Muscle layer of colon (tissue), 2 donors: ENCODE results near the gene TANK.

Experiments
- H3K27ac ChIP-seq: one replicate; pipeline ENCODE4 v1.7.0; 2013; ENCODE audit warnings: low read depth, mild to moderate bottlenecking, low read length, moderate library complexity
- H3K27me3 ChIP-seq, 2 donors: one replicate each; pipeline ENCODE4 v1.7.0; 2013; ENCODE audit warnings: low read length in 2 of 2, mild to moderate bottlenecking in 2 of 2; ENCODE audit not compliant: insufficient read depth in 2 of 2, control insufficient read depth in 1 of 2
- H3K36me3 ChIP-seq: one replicate; pipeline ENCODE4 v1.7.0; 2013; ENCODE audit warnings: mild to moderate bottlenecking, low read length; ENCODE audit not compliant: insufficient read depth
- H3K4me1 ChIP-seq: one replicate; pipeline ENCODE4 v1.7.0; 2013; ENCODE audit warnings: mild to moderate bottlenecking, low read length; ENCODE audit not compliant: insufficient read depth
- H3K4me3 ChIP-seq, 2 donors: one replicate each; pipeline ENCODE4 v1.7.0; 2013; ENCODE audit warnings: low read length in 2 of 2, low read depth in 1 of 2, mild to moderate bottlenecking in 1 of 2, moderate library complexity in 1 of 2
- H3K9ac ChIP-seq: one replicate; pipeline ENCODE4 v1.7.0; 2013; ENCODE audit warnings: low read length
- H3K9me3 ChIP-seq: one replicate; pipeline ENCODE4 v1.7.0; 2013; ENCODE audit warnings: mild to moderate bottlenecking, low read length
- donor health status: abdominal sarcoma.
- donor health status: Adenocarcinoma of cecum.

Gene TANK

GRCh38 chr2:161209902-161210301, 49.7 kb downstream of the TANK start:
- H3K27me3 ChIP-seq = no peaks in the 10 kb centered on the region
- H3K4me3 ChIP-seq = no peak overlapping the region
- H3K27ac ChIP-seq = no peak overlapping the region
- no peaks in the 10 kb centered on the region for H3K4me1 ChIP-seq
- H3K9ac ChIP-seq = no peak overlapping the region
- no peaks in the 10 kb centered on the region for H3K9me3 ChIP-seq
- peaks cover 16% of the 10 kb centered on the region for H3K36me3 ChIP-seq

GRCh38 chr2:161217597-161218185, 57.5 kb downstream of the TANK start:
- no peak overlapping the region for H3K4me3 ChIP-seq

GRCh38 chr2:161219211-161219610, 59.0 kb downstream of the TANK start:
- no peaks in the 10 kb centered on the region for H3K9me3 ChIP-seq

More at GRCh38 chr2:161217597-161218185, 57.5 kb downstream of the TANK start:
- Histone ChIP-seq H3K4me1 (peaks cover 4% of the 10 kb centered on the region), H3K27me3 (no peaks in the 10 kb centered on the region), H3K9ac (no peak overlapping the region), H3K36me3 (peaks cover under 1% of the 10 kb centered on the region), H3K9me3 (no peaks in the 10 kb centered on the region), H3K27ac (no peak overlapping the region)

GRCh38 chr2:161223139-161223732, 63.0 kb downstream of the TANK start:
- H3K4me3 ChIP-seq = no peak overlapping the region
- H3K4me1 ChIP-seq = peaks cover 4% of the 10 kb centered on the region
- H3K9ac ChIP-seq = no peak overlapping the region
- H3K36me3 ChIP-seq = peaks cover 21% of the 10 kb centered on the region
- H3K27me3 ChIP-seq = no peaks in the 10 kb centered on the region
- no peaks in the 10 kb centered on the region for H3K9me3 ChIP-seq
- H3K27ac ChIP-seq = no peak overlapping the region

More at GRCh38 chr2:161219211-161219610, 59.0 kb downstream of the TANK start:
- H3K36me3 ChIP-seq = no peaks in the 10 kb centered on the region
- no peak overlapping the region for H3K27ac ChIP-seq
- no peak overlapping the region for H3K4me3 ChIP-seq
- no peak overlapping the region for H3K9ac ChIP-seq
- H3K4me1 ChIP-seq = peaks cover 4% of the 10 kb centered on the region
- no peaks in the 10 kb centered on the region for H3K27me3 ChIP-seq

GRCh38 chr2:161228511-161229240, 68.4 kb downstream of the TANK start:
- Histone ChIP-seq H3K27ac (no peak overlapping the region), H3K4me1 (no peaks in the 10 kb centered on the region), H3K27me3 (no peaks in the 10 kb centered on the region), H3K36me3 (peaks cover 45% of the 10 kb centered on the region), H3K9ac (no peak overlapping the region), H3K9me3 (no peaks in the 10 kb centered on the region), H3K4me3 (no peak overlapping the region)

- no peak overlapping the region for H3K9ac ChIP-seq
- no peaks in the 10 kb centered on the region for H3K4me1 ChIP-seq
- H3K9me3 ChIP-seq = no peaks in the 10 kb centered on the region
- H3K27ac ChIP-seq = no peak overlapping the region
- H3K36me3 ChIP-seq = peaks cover 34% of the 10 kb centered on the region
- H3K4me3 ChIP-seq = no peak overlapping the region
- H3K27me3 ChIP-seq = no peaks in the 10 kb centered on the region
Measured at GRCh38 chr2:161230959-161231358, 70.7 kb downstream of the TANK start.

- Histone ChIP-seq H3K27me3 (no peaks in the 10 kb centered on the region), H3K9ac (no peak overlapping the region), H3K36me3 (peaks cover 33% of the 10 kb centered on the region), H3K27ac (no peak overlapping the region), H3K4me1 (peaks cover 5% of the 10 kb centered on the region), H3K4me3 (no peak overlapping the region), H3K9me3 (no peaks in the 10 kb centered on the region)
Measured at GRCh38 chr2:161232571-161232970, 72.3 kb downstream of the TANK start.

GRCh38 chr2:161233858-161234431, 73.7 kb downstream of the TANK start:
- Histone ChIP-seq H3K36me3 (peaks cover 22% of the 10 kb centered on the region), H3K9me3 (no peaks in the 10 kb centered on the region), H3K27ac (no peak overlapping the region), H3K9ac (no peak overlapping the region), H3K27me3 (no peaks in the 10 kb centered on the region), H3K4me1 (peaks cover 5% of the 10 kb centered on the region), H3K4me3 (no peak overlapping the region)

- Histone ChIP-seq H3K4me3 (no peak overlapping the region), H3K4me1 (peaks cover 5% of the 10 kb centered on the region), H3K9ac (no peak overlapping the region), H3K27me3 (no peaks in the 10 kb centered on the region), H3K36me3 (peaks cover 17% of the 10 kb centered on the region), H3K27ac (no peak overlapping the region), H3K9me3 (no peaks in the 10 kb centered on the region)
Measured at GRCh38 chr2:161234627-161235026, 74.4 kb downstream of the TANK start.

GRCh38 chr2:161237392-161238264, 77.4 kb downstream of the TANK start:
- peak overlapping the region; percentile 65 for H3K27ac ChIP-seq
- H3K36me3 ChIP-seq = peaks cover 5% of the 10 kb centered on the region
- peaks cover 5% of the 10 kb centered on the region for H3K4me1 ChIP-seq
- no peak overlapping the region for H3K9ac ChIP-seq
- peak overlapping the region; percentile 33 to 62 for H3K4me3 ChIP-seq
- H3K9me3 ChIP-seq = no peaks in the 10 kb centered on the region
- H3K27me3 ChIP-seq = no peaks in the 10 kb centered on the region

GRCh38 chr2:161238265-161238559, 78.0 kb downstream of the TANK start:
- peak overlapping the region; percentile 65 for H3K27ac ChIP-seq

More at GRCh38 chr2:161238265-161238559, 78.0 kb downstream of the TANK start:
- no peak overlapping the region for H3K9ac ChIP-seq
- peaks cover 5% of the 10 kb centered on the region for H3K4me1 ChIP-seq
- peaks cover 5% of the 10 kb centered on the region for H3K36me3 ChIP-seq
- H3K27me3 ChIP-seq = no peaks in the 10 kb centered on the region
- peak overlapping the region; percentile 33 to 62 for H3K4me3 ChIP-seq
- H3K9me3 ChIP-seq = no peaks in the 10 kb centered on the region
